ENCODE results near the gene RCL1.
"Not testable (repeated sequence)": the region's sequence is repeated elsewhere in the genome, so short reads cannot be mapped to it uniquely, and the experiment has no call there.

The RCL1 gene

DNA sequence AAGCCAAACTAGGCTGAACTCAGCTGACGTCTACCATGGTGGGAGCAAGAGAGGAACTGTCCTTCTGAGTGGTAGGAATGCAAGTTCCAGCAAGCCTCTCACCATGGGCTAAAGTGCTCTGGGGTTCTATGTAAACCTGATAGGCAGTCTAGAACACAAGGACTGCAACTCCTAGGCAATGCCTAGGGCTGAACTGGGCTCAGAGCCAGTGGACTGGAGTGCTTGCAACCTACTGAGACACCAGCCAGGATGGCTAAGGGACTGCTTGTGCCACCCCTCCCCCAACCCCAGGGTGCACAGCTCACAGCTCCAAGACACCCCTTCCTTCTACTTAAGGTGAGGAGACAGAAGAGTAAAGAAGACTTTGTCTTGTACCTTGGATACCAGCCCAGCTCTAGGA is 12.1 kb upstream of the RCL1 start:
- DNase-seq (no peak), ATAC-seq (ENCODE audit: insufficient read depth, low read depth) (no peak)
- no peaks in the 10 kb centered on the region for H3K27me3 ChIP-seq (ENCODE audit: insufficient read depth, low read length, poor library complexity)
- H3K79me2 ChIP-seq (ENCODE audit: insufficient read depth, low read length), result no peaks in the 10 kb centered on the region
- no peak overlapping the region for H2AFZ ChIP-seq (ENCODE audit: low read depth, low read length)
- no peaks in the 10 kb centered on the region for H3K36me3 ChIP-seq (ENCODE audit: insufficient read depth, low read length)
- no peak overlapping the region for H3K4me3 ChIP-seq (ENCODE audit: low read depth in 1 of 2, low read length in 2 of 2)
- H3K9ac ChIP-seq (ENCODE audit: low read depth, low read length), result no peak overlapping the region
- no peaks in the 10 kb centered on the region for H3K4me1 ChIP-seq (ENCODE audit: insufficient read depth, low read length)
- H3K4me2 ChIP-seq (ENCODE audit: insufficient read depth, low read length), result no peak overlapping the region
- no peaks in the 10 kb centered on the region for H3K9me3 ChIP-seq (ENCODE audit: insufficient read depth, low read length, severe bottlenecking)
- no peaks in the 10 kb centered on the region for H4K20me1 ChIP-seq (ENCODE audit: insufficient read depth, low read length)
- TF ChIP-seq EZH2 (IDR thresholded peaks at IDR 0.05; ENCODE audit: borderline replicate concordance, low read depth, low read length, severe bottlenecking), result no peak
- TF ChIP-seq, protein P1, sequence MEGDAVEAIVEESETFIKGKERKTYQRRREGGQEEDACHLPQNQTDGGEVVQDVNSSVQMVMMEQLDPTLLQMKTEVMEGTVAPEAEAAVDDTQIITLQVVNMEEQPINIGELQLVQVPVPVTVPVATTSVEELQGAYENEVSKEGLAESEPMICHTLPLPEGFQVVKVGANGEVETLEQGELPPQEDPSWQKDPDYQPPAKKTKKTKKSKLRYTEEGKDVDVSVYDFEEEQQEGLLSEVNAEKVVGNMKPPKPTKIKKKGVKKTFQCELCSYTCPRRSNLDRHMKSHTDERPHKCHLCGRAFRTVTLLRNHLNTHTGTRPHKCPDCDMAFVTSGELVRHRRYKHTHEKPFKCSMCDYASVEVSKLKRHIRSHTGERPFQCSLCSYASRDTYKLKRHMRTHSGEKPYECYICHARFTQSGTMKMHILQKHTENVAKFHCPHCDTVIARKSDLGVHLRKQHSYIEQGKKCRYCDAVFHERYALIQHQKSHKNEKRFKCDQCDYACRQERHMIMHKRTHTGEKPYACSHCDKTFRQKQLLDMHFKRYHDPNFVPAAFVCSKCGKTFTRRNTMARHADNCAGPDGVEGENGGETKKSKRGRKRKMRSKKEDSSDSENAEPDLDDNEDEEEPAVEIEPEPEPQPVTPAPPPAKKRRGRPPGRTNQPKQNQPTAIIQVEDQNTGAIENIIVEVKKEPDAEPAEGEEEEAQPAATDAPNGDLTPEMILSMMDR (IDR thresholded peaks at IDR 0.05; ENCODE audit: borderline replicate concordance, extremely low read depth, low read length, poor library complexity, severe bottlenecking), result no peak
- H3K27ac ChIP-seq (ENCODE audit: low read length), result no peak overlapping the region

DNA sequence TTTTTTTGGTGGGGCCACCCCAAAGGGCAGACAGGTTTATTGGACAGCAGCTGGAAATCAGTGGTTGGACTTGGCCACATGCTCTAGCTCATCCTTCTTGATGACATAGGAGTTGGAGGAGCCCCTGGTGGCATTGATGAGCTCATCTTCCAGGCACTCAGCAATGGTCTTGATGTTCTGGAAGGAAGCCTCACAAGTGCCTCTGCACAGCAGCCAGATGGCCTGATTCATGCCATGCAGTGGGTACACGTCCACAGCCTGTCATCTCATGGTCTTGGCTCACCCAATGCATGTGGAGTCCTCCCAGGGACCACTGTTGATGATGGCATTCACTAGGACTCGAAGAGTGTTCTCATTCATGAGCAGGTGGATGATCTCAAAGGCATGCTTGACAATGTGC is 11.3 kb upstream of the RCL1 start:
- H4K20me1 ChIP-seq (ENCODE audit: insufficient read depth, low read length), result no peaks in the 10 kb centered on the region

DNA sequence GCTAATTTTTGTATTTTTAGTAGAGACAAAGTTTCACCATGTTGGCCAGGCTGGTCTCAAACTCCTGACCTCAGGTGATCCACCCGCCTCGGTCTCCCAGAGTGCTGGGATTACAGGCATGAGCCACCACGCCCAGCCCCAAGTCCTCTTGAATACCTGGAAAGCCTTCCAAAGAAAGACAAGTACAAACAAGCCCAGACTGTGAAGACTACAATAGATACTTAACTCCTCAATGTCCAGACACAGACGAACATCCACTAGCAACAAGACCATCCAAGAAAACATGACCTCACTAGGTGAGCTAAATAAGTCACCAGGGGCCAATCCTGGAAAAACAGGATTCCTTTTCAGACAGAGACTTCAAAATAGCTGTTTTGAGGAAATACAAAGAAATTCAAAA is 9.6 kb upstream of the RCL1 start:
- H3K4me1 ChIP-seq (ENCODE audit: insufficient read depth, low read length); H3K4me2 ChIP-seq (ENCODE audit: insufficient read depth, low read length); ATAC-seq (ENCODE audit: insufficient read depth, low read depth); H3K9me3 ChIP-seq (ENCODE audit: insufficient read depth, low read length, severe bottlenecking); H3K27ac ChIP-seq (ENCODE audit: low read length); H3K9ac ChIP-seq (ENCODE audit: low read depth, low read length); H3K36me3 ChIP-seq (ENCODE audit: insufficient read depth, low read length); DNase-seq; H3K79me2 ChIP-seq (ENCODE audit: insufficient read depth, low read length); H3K4me3 ChIP-seq (ENCODE audit: low read depth in 1 of 2, low read length in 2 of 2); H2AFZ ChIP-seq (ENCODE audit: low read depth, low read length); H4K20me1 ChIP-seq (ENCODE audit: insufficient read depth, low read length); H3K27me3 ChIP-seq (ENCODE audit: insufficient read depth, low read length, poor library complexity): not testable (repeated sequence)

More for the DNA sequence above, 11.3 kb upstream of the RCL1 start:
- no peaks in the 10 kb centered on the region for H3K4me1 ChIP-seq (ENCODE audit: insufficient read depth, low read length)
- no peak overlapping the region for H3K4me2 ChIP-seq (ENCODE audit: insufficient read depth, low read length)
- no peak overlapping the region for H3K9ac ChIP-seq (ENCODE audit: low read depth, low read length)
- TF ChIP-seq, protein P1 (IDR thresholded peaks at IDR 0.05; ENCODE audit: borderline replicate concordance, extremely low read depth, low read length, poor library complexity, severe bottlenecking), result no peak
- no peak for TF ChIP-seq EZH2 (IDR thresholded peaks at IDR 0.05; ENCODE audit: borderline replicate concordance, low read depth, low read length, severe bottlenecking)
- no peak for DNase-seq
- no peaks in the 10 kb centered on the region for H3K9me3 ChIP-seq (ENCODE audit: insufficient read depth, low read length, severe bottlenecking)
- no peak overlapping the region for H3K27ac ChIP-seq (ENCODE audit: low read length)
- H3K4me3 ChIP-seq (ENCODE audit: low read depth in 1 of 2, low read length in 2 of 2), result no peak overlapping the region
- H3K36me3 ChIP-seq (ENCODE audit: insufficient read depth, low read length), result no peaks in the 10 kb centered on the region
- no peaks in the 10 kb centered on the region for H3K27me3 ChIP-seq (ENCODE audit: insufficient read depth, low read length, poor library complexity)
- H2AFZ ChIP-seq (ENCODE audit: low read depth, low read length), result no peak overlapping the region
- no peaks in the 10 kb centered on the region for H3K79me2 ChIP-seq (ENCODE audit: insufficient read depth, low read length)
- no peak for ATAC-seq (ENCODE audit: insufficient read depth, low read depth)

DNA sequence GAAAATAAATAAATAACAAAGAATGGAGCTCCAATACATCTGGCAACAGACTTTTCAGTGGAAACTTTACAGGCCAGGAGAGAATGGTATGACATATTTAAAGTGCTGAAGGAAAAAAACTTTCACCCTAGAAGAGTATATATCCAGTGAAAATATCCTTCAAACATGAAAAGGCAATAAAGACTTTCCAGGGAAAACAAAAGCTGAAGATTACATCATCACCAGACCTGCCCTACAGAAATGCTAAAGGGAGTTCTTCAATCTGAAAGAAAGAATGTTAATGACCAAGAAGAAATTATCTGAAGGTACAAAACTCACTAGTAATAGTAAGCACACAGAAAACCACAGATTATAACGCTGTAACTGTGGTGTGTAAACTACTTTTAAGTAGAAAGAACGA is 8.3 kb upstream of the RCL1 start:
- DNase-seq (no peak), ATAC-seq (ENCODE audit: insufficient read depth, low read depth) (no peak)
- Histone ChIP-seq H4K20me1 (ENCODE audit: insufficient read depth, low read length) (no peaks in the 10 kb centered on the region), H3K4me3 (ENCODE audit: low read depth in 1 of 2, low read length in 2 of 2) (no peak overlapping the region), H2AFZ (ENCODE audit: low read depth, low read length) (no peak overlapping the region), H3K4me1 (ENCODE audit: insufficient read depth, low read length) (no peaks in the 10 kb centered on the region), H3K27ac (ENCODE audit: low read length) (no peak overlapping the region), H3K9me3 (ENCODE audit: insufficient read depth, low read length, severe bottlenecking) (no peaks in the 10 kb centered on the region), H3K4me2 (ENCODE audit: insufficient read depth, low read length) (no peak overlapping the region), H3K9ac (ENCODE audit: low read depth, low read length) (no peak overlapping the region), H3K27me3 (ENCODE audit: insufficient read depth, low read length, poor library complexity) (no peaks in the 10 kb centered on the region), H3K79me2 (ENCODE audit: insufficient read depth, low read length) (no peaks in the 10 kb centered on the region), H3K36me3 (ENCODE audit: insufficient read depth, low read length) (no peaks in the 10 kb centered on the region)
- TF ChIP-seq, protein P1 (IDR thresholded peaks at IDR 0.05; ENCODE audit: borderline replicate concordance, extremely low read depth, low read length, poor library complexity, severe bottlenecking), result no peak
- no peak for TF ChIP-seq EZH2 (IDR thresholded peaks at IDR 0.05; ENCODE audit: borderline replicate concordance, low read depth, low read length, severe bottlenecking)

Data from DND-41 (cell line).